ENCODE measurements around the gene ZBTB20. TPM values are rescaled to one million over a fixed set of nuclear protein-coding genes. Genes with fewer than 3 reads are reported as not detected.
A peak's percentile ranks its signal among the peaks of the same experiment; 100 is the strongest.

ZBTB20 gene
- polyA plus RNA-seq, 1 of the 3 experiments (the other 2 are of a cell fraction) = 0.43 TPM

DNA sequence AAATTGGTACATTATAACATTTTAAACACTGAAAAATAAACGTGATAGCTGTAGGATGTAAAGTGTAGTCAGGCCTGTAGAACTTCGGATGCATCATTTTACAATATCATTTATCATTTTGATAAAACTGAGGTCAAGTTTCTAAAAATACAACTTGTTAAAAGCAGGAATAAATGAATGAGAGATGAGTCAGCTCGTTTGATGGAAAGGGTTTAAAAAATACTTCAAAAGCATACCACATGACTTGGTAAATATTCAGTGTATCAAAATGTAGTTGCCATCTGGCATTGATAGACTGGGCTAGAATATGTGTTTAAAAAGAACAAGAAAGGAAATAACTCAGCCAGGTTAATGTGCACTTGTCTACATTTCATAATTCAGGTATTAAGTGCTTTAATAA is 496.3 kb downstream of the ZBTB20 start (continued):
- TF ChIP-seq GATA2 (CRISPR knock-in tag; IDR thresholded peaks at IDR 0.05) (no peak), RXRA (IDR thresholded peaks at IDR 0.05; ENCODE audit: borderline replicate concordance, low read depth) (peak; percentile 90), GABPA (IDR thresholded peaks at IDR 0.05; ENCODE audit: low read depth) (no peak), USF2 (IDR thresholded peaks at IDR 0.05; ENCODE audit: borderline replicate concordance, low read depth, low read length) (no peak), ELF1 (IDR thresholded peaks at IDR 0.05) (no peak), RFX5 (IDR thresholded peaks at IDR 0.05; ENCODE audit: low read length) (no peak), FOSL2 (IDR thresholded peaks at IDR 0.05; ENCODE audit: borderline replicate concordance, low read depth) (peak; percentile 83), MXI1 (IDR thresholded peaks at IDR 0.05; ENCODE audit: low read depth, low read length) (no peak), JUND (IDR thresholded peaks at IDR 0.05) (peak; percentile 92), SIN3A (IDR thresholded peaks at IDR 0.05; ENCODE audit: borderline replicate concordance, low read depth, low read length) (no peak), RAD21 (IDR thresholded peaks at IDR 0.05; ENCODE audit: low read length) (no peak), SMC3 (IDR thresholded peaks at IDR 0.05; ENCODE audit: low read depth, low read length) (no peak), YY1 (IDR thresholded peaks at IDR 0.05; ENCODE audit: low read depth) (no peak), CHD2 (IDR thresholded peaks at IDR 0.05; ENCODE audit: low read length, partially characterized antibody) (no peak), EP300 (IDR thresholded peaks at IDR 0.05; ENCODE audit: borderline replicate concordance in 1 of 2, low read depth in 1 of 2, low read length in 1 of 2) (peak; percentile 41 to 79; a peak in 3 of 4 replicates), REST (IDR thresholded peaks at IDR 0.05; ENCODE audit: low read depth, low read length) (no peak)
- TF ChIP-seq, protein P1, sequence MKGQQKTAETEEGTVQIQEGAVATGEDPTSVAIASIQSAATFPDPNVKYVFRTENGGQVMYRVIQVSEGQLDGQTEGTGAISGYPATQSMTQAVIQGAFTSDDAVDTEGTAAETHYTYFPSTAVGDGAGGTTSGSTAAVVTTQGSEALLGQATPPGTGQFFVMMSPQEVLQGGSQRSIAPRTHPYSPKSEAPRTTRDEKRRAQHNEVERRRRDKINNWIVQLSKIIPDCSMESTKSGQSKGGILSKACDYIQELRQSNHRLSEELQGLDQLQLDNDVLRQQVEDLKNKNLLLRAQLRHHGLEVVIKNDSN (IDR thresholded peaks at IDR 0.05; ENCODE audit: borderline replicate concordance, low read depth) = peak; percentile 48; the same call in 1 of the 2 replicates
- TF ChIP-seq, protein P2, sequence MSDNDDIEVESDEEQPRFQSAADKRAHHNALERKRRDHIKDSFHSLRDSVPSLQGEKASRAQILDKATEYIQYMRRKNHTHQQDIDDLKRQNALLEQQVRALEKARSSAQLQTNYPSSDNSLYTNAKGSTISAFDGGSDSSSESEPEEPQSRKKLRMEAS (IDR thresholded peaks at IDR 0.05; ENCODE audit: low read depth) = 0 out of 2 replicates have a peak, but pooled peaks have one; percentile 26
- TF ChIP-seq, protein P3, sequence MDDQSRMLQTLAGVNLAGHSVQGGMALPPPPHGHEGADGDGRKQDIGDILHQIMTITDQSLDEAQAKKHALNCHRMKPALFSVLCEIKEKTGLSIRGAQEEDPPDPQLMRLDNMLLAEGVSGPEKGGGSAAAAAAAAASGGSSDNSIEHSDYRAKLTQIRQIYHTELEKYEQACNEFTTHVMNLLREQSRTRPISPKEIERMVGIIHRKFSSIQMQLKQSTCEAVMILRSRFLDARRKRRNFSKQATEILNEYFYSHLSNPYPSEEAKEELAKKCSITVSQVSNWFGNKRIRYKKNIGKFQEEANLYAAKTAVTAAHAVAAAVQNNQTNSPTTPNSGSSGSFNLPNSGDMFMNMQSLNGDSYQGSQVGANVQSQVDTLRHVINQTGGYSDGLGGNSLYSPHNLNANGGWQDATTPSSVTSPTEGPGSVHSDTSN (IDR thresholded peaks at IDR 0.05) = peak; percentile 87

All from SK-N-SH (cell line).